Endothelial cell of umbilical vein (primary cell): ENCODE data around the gene TBC1D9. TPM values are rescaled to one million over a fixed set of nuclear protein-coding genes. Genes with fewer than 3 reads are reported as not detected.

ENCODE experiments used
- BruUV-seq: library from RNA; stranded (reverse); fragments of 400-500 nt; replicated peaks from 2 replicates; lab custom pipeline; 2021; lab: Mats Ljungman, UMichigan
- CTCF ChIA-PET: fragments of 300-600, 350-600 bp; sonication (Branson Sonifier 250); formaldehyde crosslinking; loops from one replicate; lab custom pipeline; 2021; ENCODE audit warnings: antibody characterized with exemption, inconsistent platforms; lab: Charles Lee
- POLR2A ChIA-PET: fragments of 300-600, 350-600 bp; sonication (Branson Sonifier 250); formaldehyde crosslinking; loops from one replicate; lab custom pipeline; 2021; ENCODE audit warnings: antibody characterized with exemption, inconsistent platforms; lab: Charles Lee
- DNase-seq: peaks from one replicate; pipeline ENCODE4 v3.0.0-alpha.2; 2011; ENCODE audit warnings: low read depth, low spot score
- FAIRE-seq: peaks from 2 replicates; lab custom pipeline; 2011; peaks lifted over from hg19 to GRCh38; lab: Jason Lieb, UNC
- H2AFZ ChIP-seq: 2 replicates; pipeline ENCODE4 v1.6.0; 2012; ENCODE audit warnings: low read depth, low read length, control low read depth, inconsistent platforms
- H3K27ac ChIP-seq: 2 replicates; pipeline ENCODE4 v1.5.1; 2011; ENCODE audit warnings: low read depth, mild to moderate bottlenecking, control low read depth, low read length, moderate library complexity; ENCODE audit not compliant: insufficient read depth
- H3K27me3 ChIP-seq, 2 experiments: 2 replicates each; pipeline versions ENCODE4 v1.6.0 to v1.6.1; 2011; ENCODE audit warnings: low read length in 2 of 2, mixed read lengths in 1 of 2; ENCODE audit not compliant: control insufficient read depth in 2 of 2, insufficient read depth in 2 of 2
- H3K36me3 ChIP-seq, 2 experiments: 2 replicates in 1 of 2; 3 replicates in 1 of 2; pipeline ENCODE4 v1.5.1; 2011; ENCODE audit warnings: low read length in 2 of 2, mild to moderate bottlenecking in 1 of 2, moderate library complexity in 1 of 2; ENCODE audit not compliant: control insufficient read depth in 2 of 2, insufficient read depth in 2 of 2; ENCODE audit errors: extremely low read depth in 1 of 2
- H3K4me1 ChIP-seq: 3 replicates; pipeline ENCODE4 v1.5.1; 2011; ENCODE audit warnings: mild to moderate bottlenecking, low read length; ENCODE audit not compliant: control insufficient read depth, insufficient read depth; ENCODE audit errors: extremely low read depth
- H3K4me2 ChIP-seq: 2 replicates; pipeline ENCODE4 v1.6.1; 2011; ENCODE audit warnings: low read length, control low read depth, mixed read lengths; ENCODE audit not compliant: insufficient read depth
- H3K4me3 ChIP-seq, 3 experiments: fragments of 200-600 bp in 1 of 3; sonication (generic), shearing (Covaris generic) in 1 of 3; replicated peaks in 1 of 3; 2 replicates each; pipeline ENCODE4 v1.5.1; 2011 to 2016; ENCODE audit warnings: control low read depth in 3 of 3, low read length in 3 of 3, mild to moderate bottlenecking in 2 of 3, inconsistent platforms in 1 of 3, low read depth in 1 of 3, moderate library complexity in 1 of 3; ENCODE audit not compliant: insufficient read depth in 1 of 3
- H3K79me2 ChIP-seq: 2 replicates; pipeline ENCODE4 v1.6.0; 2012; ENCODE audit warnings: low read length, inconsistent platforms; ENCODE audit not compliant: control insufficient read depth, insufficient read depth
- H3K9ac ChIP-seq: replicated peaks from 2 replicates; pipeline ENCODE3; 2011; ENCODE audit warnings: low read length, control low read depth; ENCODE audit not compliant: insufficient read depth; ENCODE audit errors: extremely low read depth
- H3K9me1 ChIP-seq: replicated peaks from 3 replicates; pipeline ENCODE4 v1.6.0; 2011; ENCODE audit warnings: mild to moderate bottlenecking, low read length; ENCODE audit not compliant: control insufficient read depth, insufficient read depth; ENCODE audit errors: extremely low read depth
- H3K9me3 ChIP-seq: replicated peaks from 2 replicates; pipeline ENCODE4 v1.5.1; 2012; ENCODE audit warnings: low read length, inconsistent platforms; ENCODE audit not compliant: control insufficient read depth, insufficient read depth
- H4K20me1 ChIP-seq: replicated peaks from 2 replicates; pipeline ENCODE3; 2011; ENCODE audit warnings: mild to moderate bottlenecking, low read length; ENCODE audit not compliant: control insufficient read depth, insufficient read depth; ENCODE audit errors: extremely low read depth
- EZH2 ChIP-seq: IDR thresholded peaks from 2 replicates; pipeline ENCODE4 v1.6.1; 2012; ENCODE audit warnings: borderline replicate concordance, low read depth, mild to moderate bottlenecking, moderate library complexity, low read length, inconsistent platforms; ENCODE audit not compliant: severe bottlenecking
- FOS ChIP-seq: IDR thresholded peaks from 2 replicates; pipeline ENCODE4 v1.6.1; 2011; ENCODE audit warnings: mild to moderate bottlenecking, low read length, moderate library complexity, borderline replicate concordance; ENCODE audit not compliant: insufficient read depth
- GATA2 ChIP-seq: IDR thresholded peaks from 2 replicates; pipeline ENCODE4 v1.7.0; 2011; ENCODE audit warnings: low read depth, mild to moderate bottlenecking, moderate library complexity, mixed read lengths, low read length; ENCODE audit not compliant: insufficient read length, insufficient read depth
- JUN ChIP-seq: IDR thresholded peaks from 2 replicates; pipeline ENCODE4 v1.6.1; 2011; ENCODE audit warnings: borderline replicate concordance, low read depth; ENCODE audit not compliant: insufficient read length, insufficient read depth
- MYC ChIP-seq: IDR thresholded peaks from one replicate; pipeline ENCODE4 v1.6.1; 2011; ENCODE audit warnings: mild to moderate bottlenecking, low read depth, low read length
- POLR2A ChIP-seq: IDR thresholded peaks from 2 replicates; pipeline ENCODE4 v1.6.1; 2012; ENCODE audit warnings: low read depth, mild to moderate bottlenecking, control low read depth, low read length
- POLR2AphosphoS5 ChIP-seq: IDR thresholded peaks from 2 replicates; pipeline ENCODE4 v1.6.1; 2012; ENCODE audit warnings: low read depth, mild to moderate bottlenecking, control low read depth, low read length, moderate library complexity; ENCODE audit not compliant: insufficient read depth
- dilution Hi-C: fragments of 300-500 bp; cut with MboI; formaldehyde crosslinking; loops from one replicate; pipeline ENCODE4 v1.15.0; 2019; ENCODE audit warnings: low sequenced_read_pairs; ENCODE audit not compliant: extremely low pct_ligation_motif_present
- intact Hi-C: fragments of 100-400 bp; cut with micrococcal nuclease; formaldehyde crosslinking; loops from one replicate; pipeline ENCODE4 v1.10.0; 2022
- polyA plus RNA-seq, 4 experiments: library from polyadenylated mRNA; depleted of rRNA in 3 of 4; stranded (reverse) in 3 of 4; unstranded in 1 of 4; fragments of >200 nt; gene quantifications; 2 replicates each; pipeline versions ENCODE4 v1.2.1 to v1.2.3, GENCODE V29; 2011 to 2012; ENCODE audit warnings: missing spikeins in 1 of 4
- total RNA-seq: library from RNA; stranded (reverse); gene quantifications from 2 replicates; pipeline ENCODE4 v1.2.3, GENCODE V29; 2021
- TF ChIP-seq, protein P1 (sequence below): IDR thresholded peaks from 2 replicates; pipeline ENCODE4 v1.6.1; 2011; ENCODE audit not compliant: insufficient read depth, insufficient read length
- TF ChIP-seq, protein P2 (sequence below), 2 donors: IDR thresholded peaks; 1 replicate in 1 of 2; 2 replicates in 1 of 2; pipeline ENCODE4 v1.5.1; 2011; ENCODE audit warnings: low read length in 2 of 2, mild to moderate bottlenecking in 2 of 2, moderate library complexity in 2 of 2, control low read depth in 1 of 2, inconsistent platforms in 1 of 2, low read depth in 1 of 2; ENCODE audit not compliant: insufficient read depth in 1 of 2; ENCODE audit errors: extremely low read depth in 1 of 2

Gene TBC1D9
- total and polyA plus RNA-seq, 2 donors (not counting 3 experiments of a cell fraction or from before 2014, with no cell fraction given), result 21.7 to 45.3 TPM

DNA sequence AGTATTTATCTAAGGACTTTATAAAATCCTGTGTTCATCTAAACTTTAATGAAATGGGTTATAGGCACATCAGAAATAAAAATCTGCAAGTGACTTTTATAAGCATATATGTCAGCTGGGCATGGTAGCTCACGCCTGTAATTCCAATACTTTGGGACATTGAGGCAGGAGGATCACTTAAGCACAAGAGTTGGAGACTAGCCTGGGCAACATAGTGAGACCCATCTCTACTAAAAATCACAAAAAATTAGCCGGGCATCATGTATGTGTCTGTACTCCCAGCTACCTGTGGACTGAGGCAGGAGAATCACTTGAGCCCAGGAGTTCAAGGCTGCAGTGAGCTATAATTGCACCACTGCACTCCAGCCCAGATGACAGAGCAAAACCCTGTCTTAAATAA, 20.9 kb downstream of the TBC1D9 start:
- no peak for TF ChIP-seq FOS
- TF ChIP-seq POLR2AphosphoS5, result no peak
- TF ChIP-seq JUN, result no peak
- no peak for TF ChIP-seq MYC
- TF ChIP-seq EZH2, result no peak
- TF ChIP-seq, protein P1, sequence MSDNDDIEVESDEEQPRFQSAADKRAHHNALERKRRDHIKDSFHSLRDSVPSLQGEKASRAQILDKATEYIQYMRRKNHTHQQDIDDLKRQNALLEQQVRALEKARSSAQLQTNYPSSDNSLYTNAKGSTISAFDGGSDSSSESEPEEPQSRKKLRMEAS, result no peak
- Histone ChIP-seq H3K79me2 (peaks cover 17% of the 10 kb centered on the region), H3K27me3 (no peaks in the 10 kb centered on the region), H2AFZ (no peak overlapping the region), H3K9me1 (no peaks in the 10 kb centered on the region), H3K4me1 (peaks cover 21% of the 10 kb centered on the region), H3K4me2 (no peak overlapping the region), H3K9ac (no peak overlapping the region), H3K36me3 (no peaks in the 10 kb centered on the region), H3K9me3 (no peaks in the 10 kb centered on the region), H3K27ac (no peak overlapping the region), H4K20me1 (peaks cover 3% of the 10 kb centered on the region), H3K4me3 (no peak overlapping the region)
- DNase-seq (no peak), FAIRE-seq (no peak)
- ChIA-PET CTCF (interaction anchor here (1.2 to 1.4 kb wide), 2 partner anchors 17 kb away, joined by 5 to 6 read pairs; no protein-coding TSS in a partner anchor), POLR2A (no interaction called here)
- dilution Hi-C loops, result no loop called here
- intact Hi-C loops, result no loop called here
- no TSS peak for BruUV-seq

DNA sequence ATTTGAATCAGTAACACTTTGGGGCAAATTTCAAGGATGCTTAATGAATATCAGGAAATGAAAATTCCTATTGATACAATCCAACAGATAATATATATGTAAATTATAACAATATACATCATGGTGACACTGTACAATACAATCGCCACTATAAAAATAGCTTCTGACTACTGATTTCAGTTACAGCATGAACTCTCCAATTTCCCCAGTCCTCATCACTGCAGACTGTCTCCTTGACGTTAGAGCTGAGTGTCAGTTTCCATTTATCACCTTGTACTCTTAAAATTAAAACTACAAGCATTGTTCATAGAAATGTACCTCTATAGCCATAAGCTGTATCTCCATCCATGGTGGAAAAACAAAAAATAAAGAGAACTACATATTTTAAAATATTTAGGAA, 23.4 kb downstream of the TBC1D9 start:
- Histone ChIP-seq H3K4me3 (no peak overlapping the region), H3K27me3 (no peaks in the 10 kb centered on the region), H3K79me2 (peaks cover 15% of the 10 kb centered on the region), H3K27ac (no peak overlapping the region), H3K9me3 (no peaks in the 10 kb centered on the region), H3K9me1 (no peaks in the 10 kb centered on the region), H3K36me3 (no peaks in the 10 kb centered on the region), H3K9ac (no peak overlapping the region), H3K4me2 (no peak overlapping the region), H2AFZ (no peak overlapping the region), H4K20me1 (peaks cover 3% of the 10 kb centered on the region), H3K4me1 (peaks cover 29% of the 10 kb centered on the region)
- FAIRE-seq (no peak), DNase-seq (no peak)
- BruUV-seq, result no TSS peak
- dilution Hi-C loops (no loop called here), intact Hi-C loops (no loop called here)
- ChIA-PET CTCF (no interaction called here), POLR2A (no interaction called here)
- TF ChIP-seq EZH2 (no peak), MYC (no peak), POLR2A (no peak), JUN (no peak), GATA2 (no peak), FOS (no peak), POLR2AphosphoS5 (no peak)
- TF ChIP-seq, protein P1, result no peak
- TF ChIP-seq, protein P2, sequence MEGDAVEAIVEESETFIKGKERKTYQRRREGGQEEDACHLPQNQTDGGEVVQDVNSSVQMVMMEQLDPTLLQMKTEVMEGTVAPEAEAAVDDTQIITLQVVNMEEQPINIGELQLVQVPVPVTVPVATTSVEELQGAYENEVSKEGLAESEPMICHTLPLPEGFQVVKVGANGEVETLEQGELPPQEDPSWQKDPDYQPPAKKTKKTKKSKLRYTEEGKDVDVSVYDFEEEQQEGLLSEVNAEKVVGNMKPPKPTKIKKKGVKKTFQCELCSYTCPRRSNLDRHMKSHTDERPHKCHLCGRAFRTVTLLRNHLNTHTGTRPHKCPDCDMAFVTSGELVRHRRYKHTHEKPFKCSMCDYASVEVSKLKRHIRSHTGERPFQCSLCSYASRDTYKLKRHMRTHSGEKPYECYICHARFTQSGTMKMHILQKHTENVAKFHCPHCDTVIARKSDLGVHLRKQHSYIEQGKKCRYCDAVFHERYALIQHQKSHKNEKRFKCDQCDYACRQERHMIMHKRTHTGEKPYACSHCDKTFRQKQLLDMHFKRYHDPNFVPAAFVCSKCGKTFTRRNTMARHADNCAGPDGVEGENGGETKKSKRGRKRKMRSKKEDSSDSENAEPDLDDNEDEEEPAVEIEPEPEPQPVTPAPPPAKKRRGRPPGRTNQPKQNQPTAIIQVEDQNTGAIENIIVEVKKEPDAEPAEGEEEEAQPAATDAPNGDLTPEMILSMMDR (IDR thresholded peaks at IDR 0.05; ENCODE audit: extremely low read depth in 1 of 2, insufficient read depth in 1 of 2, low read depth in 1 of 2, low read length in 2 of 2), result no peak
